B cell (primary cell): Measurements from ENCODE around the gene CARHSP1.

Experiments used
- CTCF ChIP-seq: fragments of 200-600 bp; IDR thresholded peaks from one replicate; pipeline ENCODE4 v1.8.0; 2022; ENCODE audit warnings: antibody characterized with exemption, mild to moderate bottlenecking
- EZH2 ChIP-seq: IDR thresholded peaks from 2 replicates; pipeline ENCODE4 v1.6.1; 2012; ENCODE audit warnings: borderline replicate concordance, low read depth, mild to moderate bottlenecking, moderate library complexity, low read length; ENCODE audit not compliant: insufficient read depth, poor library complexity, severe bottlenecking

DNA sequence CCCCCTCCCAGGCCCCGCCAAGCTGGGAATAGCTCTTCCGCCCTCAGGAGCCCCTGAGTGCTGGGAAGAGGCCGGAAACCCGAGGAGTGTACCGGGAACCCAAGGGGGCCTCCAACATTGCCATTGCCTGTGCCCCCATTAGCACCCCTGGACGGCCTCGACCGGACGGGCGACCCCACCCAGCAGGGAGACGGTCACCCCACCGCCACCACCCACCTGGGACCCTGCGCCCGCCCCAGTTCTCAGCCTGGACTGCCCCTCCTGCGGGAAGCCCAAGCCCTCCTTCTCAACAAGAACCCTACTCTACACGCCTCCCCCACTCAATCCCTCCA is 2.0 kb downstream of the CARHSP1 start:
- TF ChIP-seq CTCF (no peak), EZH2 (no peak)
